Stimulated activated naive CD4-positive, alpha-beta T cell (primary cell): Measurements from ENCODE around the gene CD1E.
A peak's percentile ranks its signal among the peaks of the same experiment; 100 is the strongest.
"Not testable (repeated sequence)": the region's sequence is repeated elsewhere in the genome, so short reads cannot be mapped to it uniquely, and the experiment has no call there.

Experiments
- DNase-seq, 6 experiments: peaks; one replicate each; lab custom pipeline; 2025; lab: John Stamatoyannopoulos, UW

The CD1E gene

GRCh38 chr1:158353303-158354075, at the start of gene CD1E:
CD1E (plus strand) TSS chr1:158353894; CDS start chr1:158353989, 95 bp downstream.
- no peak for DNase-seq

GRCh38 chr1:158310623-158311022, 43.1 kb upstream of the CD1E start:
- no peak for DNase-seq

GRCh38 chr1:158311066-158311465, 42.6 kb upstream of the CD1E start:
- no peak for DNase-seq

GRCh38 chr1:158323866-158324265, 29.8 kb upstream of the CD1E start:
- DNase-seq = no peak

- no peak for DNase-seq
Observed at GRCh38 chr1:158324395-158324794, 29.3 kb upstream of the CD1E start.

GRCh38 chr1:158327481-158327880, 26.2 kb upstream of the CD1E start:
- DNase-seq = no peak

GRCh38 chr1:158328426-158328825, 25.3 kb upstream of the CD1E start:
- DNase-seq = no peak

- DNase-seq = no peak
Observed at GRCh38 chr1:158329300-158329699, 24.4 kb upstream of the CD1E start.

- DNase-seq = no peak
Observed at GRCh38 chr1:158329733-158330132, 24.0 kb upstream of the CD1E start.

- DNase-seq = no peak
Observed at GRCh38 chr1:158330391-158331105, 23.1 kb upstream of the CD1E start.

- no peak for DNase-seq
Observed at GRCh38 chr1:158331106-158331425, 22.6 kb upstream of the CD1E start.

GRCh38 chr1:158331481-158332150, 22.1 kb upstream of the CD1E start, which contains the start of gene CD1B:
CD1B (minus strand) TSS chr1:158331531; CDS start chr1:158331423, 108 bp downstream.
- DNase-seq = no peak

- DNase-seq = no peak
Observed at GRCh38 chr1:158333405-158334155, 20.1 kb upstream of the CD1E start.

- DNase-seq = no peak
Observed at GRCh38 chr1:158334526-158335212, 19.0 kb upstream of the CD1E start.

GRCh38 chr1:158335213-158335532, 18.5 kb upstream of the CD1E start:
- no peak for DNase-seq

GRCh38 chr1:158336413-158336812, 17.3 kb upstream of the CD1E start:
- peak in 1 of 6 experiments; percentile 18 for DNase-seq

- DNase-seq = not testable (repeated sequence)
Observed at GRCh38 chr1:158348946-158349345, 4.7 kb upstream of the CD1E start.

- no peak for DNase-seq
Observed at GRCh38 chr1:158354255-158354654, 561 bp downstream of the CD1E start.

GRCh38 chr1:158355773-158356285, 2.1 kb downstream of the CD1E start:
- no peak for DNase-seq

- no peak for DNase-seq
Observed at GRCh38 chr1:158356616-158357015, 2.9 kb downstream of the CD1E start.

GRCh38 chr1:158357441-158357840, 3.7 kb downstream of the CD1E start:
- DNase-seq = no peak
